ENCODE measurements around the gene RNH1.

RNH1 gene

DNA sequence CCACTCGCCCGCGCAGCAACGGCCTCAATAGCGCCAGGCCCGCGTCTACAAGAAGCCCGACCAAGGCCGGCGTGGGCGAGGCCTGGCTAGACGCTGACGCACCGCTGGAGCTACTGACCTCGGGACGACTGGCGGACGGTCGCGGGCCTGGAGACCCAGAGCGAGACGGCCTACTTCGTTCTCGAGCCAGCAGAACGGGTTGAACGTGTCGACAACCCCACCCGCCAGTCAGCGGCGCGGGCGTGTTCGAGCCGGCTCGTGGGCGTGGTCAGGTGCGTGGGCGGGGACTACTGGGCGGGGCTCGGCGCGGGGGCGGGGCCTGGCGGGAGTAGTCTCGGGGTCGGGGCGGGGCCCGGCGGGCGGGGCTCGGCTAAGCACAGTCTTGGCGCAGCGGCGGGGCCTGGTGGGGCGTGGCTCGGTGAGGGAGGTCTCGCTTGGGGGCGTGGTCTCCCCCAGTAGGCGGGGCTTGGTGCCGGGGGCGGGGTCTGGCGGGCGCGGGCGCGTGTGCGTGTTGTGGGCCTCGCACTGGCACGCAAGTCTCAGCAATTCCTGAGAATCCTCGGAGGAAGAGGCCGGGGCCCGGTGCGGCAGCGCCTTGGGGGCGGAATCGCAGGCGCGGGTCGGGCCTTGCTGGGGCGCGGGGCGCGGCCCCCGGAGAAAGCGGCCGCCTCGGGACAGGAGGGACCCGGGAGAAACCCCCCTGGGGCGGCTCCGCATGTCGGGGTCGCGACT, at the start of gene RNH1:
Gene RNH1, minus strand, starts transcription at position 248 of the 732 bp plus-strand sequence. CDS start 5,080 bp downstream, outside the sequence.
- DNase-seq (ENCODE audit: low spot score), result peak; percentile 99

DNA sequence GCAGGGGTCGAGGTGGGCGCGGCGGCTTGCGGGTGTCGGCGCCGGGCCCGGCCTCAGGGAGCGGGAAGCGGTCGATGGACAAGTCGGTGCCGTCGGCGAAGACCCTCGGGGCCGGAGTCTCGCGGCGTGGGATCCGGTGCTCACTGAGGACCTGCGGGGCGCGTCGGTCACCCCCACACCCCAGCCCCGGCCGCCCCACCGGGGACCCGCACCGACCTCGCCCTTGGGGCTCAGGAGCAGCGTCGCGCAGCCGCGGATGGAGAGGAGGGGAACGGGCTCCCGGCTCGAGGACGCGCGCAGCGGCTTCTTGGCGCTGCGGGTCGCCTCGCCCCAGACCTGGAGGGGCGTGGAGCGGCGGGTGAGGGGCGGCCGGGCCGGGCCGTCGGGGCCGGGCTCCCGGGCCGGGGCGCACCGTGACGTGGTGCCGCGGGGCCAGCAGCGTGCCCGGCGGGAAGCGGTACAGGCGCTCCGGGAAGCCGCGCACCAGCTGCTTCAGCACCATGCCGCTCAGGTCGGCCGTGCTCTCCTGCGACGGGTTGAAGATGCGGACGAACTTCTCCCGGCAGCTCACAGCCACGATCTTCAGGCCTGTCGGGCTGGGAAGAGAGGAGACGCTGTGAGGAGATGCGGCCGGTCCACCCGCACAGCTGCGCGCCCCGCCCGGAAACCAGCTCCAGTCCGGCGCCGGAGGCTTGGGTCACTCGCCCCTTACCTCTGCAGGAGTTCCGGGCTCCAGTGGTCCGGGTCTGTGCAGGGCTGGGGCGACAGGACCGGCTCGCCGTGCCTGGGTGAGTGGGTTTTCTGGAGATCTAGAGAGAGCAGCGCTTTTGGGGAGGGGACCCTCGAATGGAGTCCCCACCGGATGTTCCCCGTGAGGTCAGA, 49.0 kb upstream of the RNH1 start:
- no peak for DNase-seq (ENCODE audit: low spot score)

DNA sequence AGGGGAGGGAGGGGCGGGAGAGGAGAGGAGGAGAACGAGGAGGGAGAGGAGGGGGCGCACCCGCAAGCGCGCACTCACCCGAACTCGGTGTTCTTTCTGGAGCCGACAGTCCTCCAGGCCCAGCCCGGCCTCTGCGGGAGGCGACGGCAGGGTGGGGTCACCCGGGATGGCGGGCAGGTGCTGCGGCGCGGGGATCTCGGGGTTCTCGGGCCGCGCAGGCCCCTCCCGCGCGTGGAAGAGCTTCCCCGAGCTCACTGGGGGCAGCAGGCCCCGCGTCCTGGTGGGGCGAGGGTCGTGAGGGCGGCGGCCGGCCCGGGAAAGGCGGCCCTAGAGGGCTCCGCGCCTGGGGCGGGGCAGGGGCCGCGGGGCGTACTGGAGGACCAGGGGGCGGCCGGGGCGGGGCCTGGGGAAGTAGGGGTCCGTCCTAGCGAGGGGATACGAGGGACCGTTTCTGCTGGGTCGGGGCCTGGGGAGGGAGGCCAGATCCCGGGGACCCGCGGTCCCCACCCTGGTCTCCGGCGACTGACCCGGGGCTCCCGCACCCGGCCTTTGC, 48.3 kb upstream of the RNH1 start:
- no peak for DNase-seq (ENCODE audit: low spot score)

DNA sequence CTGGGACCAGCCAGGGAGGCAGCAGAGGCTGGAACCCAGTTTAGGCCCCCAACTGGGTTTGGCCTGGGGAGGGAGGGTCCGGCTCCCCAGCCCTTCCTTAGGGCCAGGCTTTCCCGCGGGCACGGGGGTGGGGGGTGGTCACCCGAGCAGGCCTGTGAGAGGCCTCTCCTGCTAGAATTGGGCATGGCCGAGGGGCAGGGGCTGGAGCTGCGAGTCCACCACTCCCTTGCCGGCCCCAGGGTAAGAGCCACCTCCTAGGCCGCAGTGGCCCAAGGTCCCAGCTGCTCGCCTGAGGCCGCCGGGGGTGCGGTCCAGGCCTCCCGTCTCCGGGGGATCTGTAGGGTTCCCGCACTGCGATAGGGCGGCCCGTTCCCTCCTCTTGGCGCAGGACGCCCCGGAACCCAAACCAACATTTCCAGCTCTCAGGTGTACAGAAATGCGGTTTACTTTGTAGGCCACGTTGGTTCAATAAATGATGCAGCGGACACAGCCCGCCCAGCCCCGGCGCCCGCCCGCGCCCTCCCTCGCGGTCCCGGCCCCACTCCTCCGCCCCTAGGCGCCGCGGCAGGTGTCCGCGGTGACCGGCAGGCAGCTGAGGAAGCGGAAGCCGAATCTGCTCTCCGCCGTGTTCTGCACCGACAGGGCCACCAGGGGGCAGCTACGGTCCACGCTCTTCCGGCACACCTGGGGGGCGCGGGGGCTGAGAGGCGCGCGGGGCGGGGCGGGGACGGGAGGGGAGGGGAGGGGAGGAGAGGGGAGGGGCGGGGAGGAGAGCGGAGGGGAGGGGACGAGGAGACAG, 47.6 kb upstream of the RNH1 start:
- peak; percentile 71 for DNase-seq (ENCODE audit: low spot score)

DNA sequence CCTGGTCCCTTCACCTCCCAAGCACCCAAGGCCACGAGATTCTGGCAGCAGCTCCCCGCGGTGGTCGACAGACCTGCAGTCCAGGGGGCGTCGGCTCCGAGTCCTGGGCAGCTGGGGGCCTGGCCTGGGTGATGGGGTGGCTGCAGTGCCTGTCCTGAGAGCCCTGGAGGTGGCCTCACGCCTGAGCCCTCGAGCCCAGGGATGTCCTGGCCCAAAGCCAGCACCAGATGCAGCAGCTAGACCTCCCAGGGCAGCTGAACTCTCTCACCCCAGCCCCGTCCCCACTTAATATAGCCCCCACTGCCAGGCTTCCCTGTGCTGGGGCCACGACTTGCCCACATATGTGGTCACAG, 46.9 kb upstream of the RNH1 start:
- no peak for DNase-seq (ENCODE audit: low spot score)

DNA sequence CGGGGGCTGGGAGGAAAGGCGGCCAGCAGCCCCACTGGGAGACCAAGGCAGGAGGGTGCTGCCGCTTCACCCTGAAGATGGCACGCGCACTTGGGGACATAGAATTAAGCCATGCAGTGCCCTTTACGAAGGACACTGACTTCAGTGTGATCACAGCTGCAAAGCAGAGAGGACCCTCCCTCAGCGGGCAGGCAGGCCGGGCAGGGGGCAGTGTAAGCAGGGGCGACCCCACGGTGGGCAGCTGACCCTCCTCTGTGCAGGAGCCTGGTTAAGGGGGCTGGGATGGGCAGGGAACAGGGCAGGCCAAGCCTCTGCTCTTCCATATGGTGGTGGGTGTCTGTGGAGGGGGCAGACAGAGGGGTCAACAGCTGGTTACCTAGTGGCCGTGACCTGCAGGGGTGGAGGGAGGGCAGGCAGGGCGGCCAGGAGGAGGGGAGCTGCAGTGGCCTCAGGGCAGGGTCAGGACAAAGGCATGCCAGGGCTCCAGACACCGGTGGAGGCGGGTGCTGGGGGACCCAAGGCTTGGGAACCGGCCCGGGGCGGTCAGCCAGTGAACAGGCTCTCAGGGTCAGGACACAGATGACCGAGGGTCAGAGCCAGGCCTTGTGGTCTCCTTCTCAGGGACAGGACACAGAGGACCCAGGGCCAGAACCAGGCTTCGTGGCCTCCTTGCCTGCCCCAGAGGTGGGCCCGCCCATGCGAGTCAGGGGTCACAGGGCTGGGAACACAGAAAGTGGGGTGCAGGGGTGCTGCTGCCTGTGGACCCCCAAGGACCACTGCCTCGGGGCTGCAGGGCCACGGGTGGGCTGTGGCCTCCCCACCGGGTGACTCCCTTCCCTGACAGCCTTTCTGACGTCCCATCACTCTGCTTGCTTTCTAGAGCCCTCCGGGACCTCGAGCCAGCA, 46.3 kb upstream of the RNH1 start:
- DNase-seq (ENCODE audit: low spot score), result no peak

DNA sequence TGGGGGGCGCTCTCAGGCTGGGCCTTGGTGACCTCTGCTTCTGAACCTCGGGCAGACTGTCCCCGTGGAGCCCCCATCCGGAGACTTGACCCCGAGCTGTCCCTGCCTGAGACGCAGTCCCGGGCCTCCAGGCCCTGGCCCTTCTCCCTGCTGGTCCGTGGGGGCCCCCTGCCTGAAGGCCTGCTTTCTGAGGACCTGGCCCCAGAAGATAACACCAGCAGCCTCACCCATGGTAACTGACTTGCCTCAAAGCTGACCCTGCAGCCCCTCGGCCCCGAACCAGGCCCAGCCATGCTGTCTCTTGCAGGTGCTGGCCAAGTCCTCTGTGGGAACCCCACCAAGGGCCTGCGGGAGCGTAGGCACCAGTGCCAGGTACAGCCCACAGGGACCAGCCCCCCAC, 44.6 kb upstream of the RNH1 start:
- no peak for DNase-seq (ENCODE audit: low spot score)

DNA sequence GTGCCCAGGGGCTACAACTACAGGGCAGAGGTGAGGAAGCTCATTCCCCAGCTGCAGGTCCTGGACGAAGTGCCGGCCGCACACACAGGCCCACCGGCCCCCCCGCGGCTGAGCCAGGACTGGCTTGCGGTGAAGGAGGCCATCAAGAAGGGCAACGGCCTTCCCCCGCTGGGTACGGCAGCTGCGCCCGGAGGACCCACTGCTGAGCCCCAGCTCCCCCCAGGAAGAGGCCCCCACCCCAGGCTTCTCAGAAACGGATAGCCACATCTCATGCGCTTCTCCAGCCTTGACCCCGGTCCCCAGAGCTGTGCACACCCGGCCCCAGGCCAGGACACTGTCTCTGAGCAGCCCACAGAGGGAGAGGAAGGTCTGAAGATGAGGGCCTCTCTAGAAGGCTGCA, 44.1 kb upstream of the RNH1 start:
- no peak for DNase-seq (ENCODE audit: low spot score)

DNA sequence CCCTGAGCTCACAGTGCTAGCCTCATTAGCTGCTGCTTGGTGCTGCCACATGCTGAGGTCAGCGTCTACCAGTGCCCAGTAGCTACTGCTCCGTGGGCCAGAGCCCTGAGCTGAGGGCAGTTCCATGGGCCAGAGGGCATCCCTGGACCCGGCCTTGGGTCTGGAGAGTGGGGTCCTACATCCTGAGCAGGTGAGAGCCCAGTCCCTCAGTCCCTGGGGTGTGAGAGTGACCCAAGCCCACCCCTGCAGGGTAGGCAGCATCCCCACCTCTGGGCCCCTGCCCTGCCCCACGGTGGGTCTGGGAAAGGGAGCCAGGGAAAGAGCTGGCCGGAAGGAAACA, 43.7 kb upstream of the RNH1 start:
- DNase-seq (ENCODE audit: low spot score), result no peak

DNA sequence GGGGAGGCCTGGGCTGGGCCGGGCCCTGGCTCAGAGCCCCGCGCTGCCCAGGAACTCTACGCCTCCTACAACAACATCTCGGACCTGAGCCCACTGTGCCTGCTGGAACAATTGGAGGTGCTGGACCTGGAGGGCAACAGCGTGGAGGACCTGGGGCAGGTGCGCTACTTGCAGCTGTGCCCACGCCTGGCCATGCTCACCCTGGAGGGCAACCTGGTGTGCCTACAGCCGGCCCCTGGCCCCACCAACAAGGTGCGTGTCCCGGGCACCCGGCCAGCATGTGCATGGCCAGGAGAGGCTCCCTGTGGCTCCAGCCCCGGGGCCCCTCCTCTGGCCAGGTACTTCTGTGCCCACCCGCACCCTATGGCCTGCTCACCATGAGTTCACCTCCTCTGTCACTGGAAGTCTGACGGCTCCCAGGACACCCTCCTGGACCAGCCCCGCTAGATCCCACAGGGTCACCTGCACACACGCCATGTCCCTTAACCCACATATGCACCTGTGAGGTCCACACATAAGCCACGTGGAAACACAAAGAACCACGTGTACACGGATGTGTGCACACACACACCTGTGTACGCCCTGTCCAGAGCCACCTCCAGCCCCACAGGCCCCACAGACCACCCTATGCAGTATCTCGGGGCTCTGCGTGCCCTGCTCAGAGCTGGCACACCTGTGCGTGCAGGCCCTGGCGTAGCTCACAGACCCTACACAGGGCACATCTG, 43.1 kb upstream of the RNH1 start:
- no peak for DNase-seq (ENCODE audit: low spot score)

DNA sequence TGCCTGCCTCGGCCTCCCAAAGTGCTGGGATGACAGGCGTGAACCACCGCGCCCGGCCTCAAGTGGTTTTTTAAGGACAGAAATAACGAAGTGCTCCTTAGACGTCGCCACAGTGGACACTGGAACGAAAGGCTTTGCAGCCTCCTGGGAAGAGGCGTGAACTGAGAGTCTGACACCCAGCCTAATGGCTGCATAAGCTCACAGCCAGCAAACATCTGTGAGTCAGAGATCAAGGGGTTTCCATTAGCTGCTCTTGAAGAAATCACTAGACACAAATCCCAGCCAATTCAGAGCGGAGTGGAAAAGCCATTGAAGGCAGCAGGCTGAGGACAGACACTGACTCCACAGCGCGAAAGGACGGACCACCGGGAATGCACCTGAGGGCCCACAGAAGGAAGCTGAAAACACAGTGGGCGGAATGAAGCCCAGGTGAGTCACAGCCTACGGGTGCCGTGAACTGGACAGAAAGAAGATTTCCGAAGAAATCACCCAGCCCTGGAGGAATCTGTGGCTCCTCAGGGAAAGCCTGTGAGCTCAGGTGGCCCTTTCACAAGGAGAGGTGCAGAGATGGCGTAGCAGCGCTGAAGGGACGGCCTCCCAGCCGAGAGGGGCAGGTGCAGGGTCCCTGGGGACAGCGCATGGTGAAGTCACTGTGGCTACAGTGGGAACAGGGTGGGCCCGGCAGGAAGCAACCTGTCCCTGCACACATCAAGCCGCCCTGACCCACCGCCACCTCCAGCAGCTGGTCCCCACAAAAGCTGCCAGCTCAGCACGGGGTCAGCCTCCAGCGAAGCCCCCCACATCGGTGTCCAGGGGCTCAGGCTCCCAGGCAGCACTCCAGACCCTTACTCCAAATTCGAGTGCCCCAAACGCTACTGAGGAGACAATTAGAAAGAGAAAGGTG, 41.9 kb upstream of the RNH1 start:
- DNase-seq (ENCODE audit: low spot score), result no peak

DNA sequence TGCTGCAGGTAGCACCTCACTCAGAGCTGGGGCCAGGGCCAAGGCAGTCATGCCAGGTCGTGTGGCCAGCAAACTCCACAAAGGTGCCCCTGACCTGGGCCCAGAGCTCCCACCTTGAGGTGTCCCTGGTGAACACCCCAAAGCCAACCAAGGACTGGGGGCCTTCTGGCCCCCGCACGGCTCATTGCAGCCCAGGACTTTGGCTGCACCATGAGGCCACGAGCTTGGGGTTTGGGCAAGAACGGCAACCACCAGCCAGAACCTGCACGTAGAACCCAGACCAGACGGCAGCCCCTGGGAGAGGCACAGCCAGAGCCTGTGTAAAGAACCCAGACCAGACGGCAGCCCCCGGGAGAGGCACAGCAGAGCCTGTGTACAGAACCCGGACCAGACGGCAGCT, 38.1 kb upstream of the RNH1 start:
- no peak for DNase-seq (ENCODE audit: low spot score)

DNA sequence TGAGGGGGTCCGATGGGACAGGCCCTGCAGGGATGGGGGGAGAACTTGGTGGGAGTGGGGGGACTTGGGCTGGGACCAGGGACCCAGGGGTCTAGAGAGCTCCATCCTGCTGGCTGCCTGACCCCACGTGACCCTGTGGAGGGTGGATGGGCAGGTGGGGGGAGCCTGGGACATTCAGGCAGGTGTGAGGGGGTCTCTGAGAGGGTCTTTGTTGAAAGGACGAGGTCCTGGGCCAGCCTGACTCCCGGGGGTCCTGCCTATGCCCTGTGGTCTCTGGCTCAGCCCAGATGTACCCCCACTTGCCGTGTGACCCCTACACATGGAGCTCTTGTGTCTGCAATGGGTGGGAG, 37.8 kb upstream of the RNH1 start:
- DNase-seq (ENCODE audit: low spot score), result no peak

DNA sequence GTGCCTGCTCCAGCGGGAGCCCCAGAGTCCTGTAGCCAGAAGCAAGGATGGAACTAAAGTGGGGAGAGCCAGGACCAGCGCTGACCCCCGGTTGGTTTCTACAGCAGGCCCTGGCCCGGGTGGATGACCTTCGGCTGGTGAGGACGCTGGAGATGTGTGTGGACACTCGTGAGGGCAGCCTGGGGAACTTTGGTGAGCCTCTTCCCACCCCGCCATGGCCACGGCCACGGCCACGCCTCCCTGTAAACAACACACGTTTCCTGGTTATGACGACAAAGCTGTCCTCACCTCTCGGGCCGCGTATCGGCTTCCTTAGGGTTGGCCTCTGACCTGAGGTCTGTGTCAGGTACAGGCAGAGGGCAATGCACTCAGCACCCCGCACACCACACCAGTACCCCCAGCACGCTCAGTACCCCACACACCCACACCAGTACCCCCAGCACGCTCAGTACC, 34.4 kb upstream of the RNH1 start:
- no peak for DNase-seq (ENCODE audit: low spot score)

DNA sequence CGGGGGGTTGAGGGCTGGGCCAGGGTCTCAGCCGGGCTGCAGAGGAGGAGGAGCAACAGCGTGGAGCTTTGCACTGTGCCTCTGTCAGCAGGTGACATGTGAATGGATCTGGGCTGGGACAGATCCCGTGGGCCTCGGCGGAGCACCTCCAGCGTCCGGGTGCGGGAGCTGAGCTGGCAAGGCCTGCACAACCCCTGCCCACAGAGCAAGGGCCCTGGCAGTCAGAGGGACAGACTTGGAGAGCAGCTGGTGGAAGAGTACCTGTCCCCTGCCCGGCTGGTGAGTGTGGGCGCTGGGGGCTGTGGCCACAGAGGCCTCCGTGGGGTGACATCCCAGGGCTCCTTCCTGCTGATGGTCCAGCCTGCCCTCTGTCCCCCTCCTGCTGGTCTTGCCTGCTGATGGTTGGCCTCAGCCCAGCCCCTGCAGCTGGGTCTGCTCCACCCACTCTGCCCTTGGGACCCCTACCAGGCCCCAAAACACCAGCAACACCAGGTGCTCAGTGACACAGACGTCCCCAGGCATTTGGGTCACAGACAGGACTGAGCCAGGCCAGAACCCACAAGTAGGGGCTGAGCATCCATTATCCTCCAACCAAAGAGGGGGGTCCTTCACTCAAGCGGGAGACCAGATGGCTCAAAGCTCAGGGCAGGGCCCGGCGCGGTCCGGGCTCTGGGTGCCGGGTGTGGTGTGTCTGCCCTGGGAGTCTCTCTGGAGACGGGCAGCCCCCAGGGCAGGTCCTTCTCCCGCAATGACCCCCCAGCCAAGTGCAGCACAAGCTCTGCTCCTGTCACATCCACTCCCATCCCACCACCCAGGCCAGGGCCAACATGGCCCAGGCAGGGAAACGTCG, 33.8 kb upstream of the RNH1 start:
- no peak for DNase-seq (ENCODE audit: low spot score)

DNA sequence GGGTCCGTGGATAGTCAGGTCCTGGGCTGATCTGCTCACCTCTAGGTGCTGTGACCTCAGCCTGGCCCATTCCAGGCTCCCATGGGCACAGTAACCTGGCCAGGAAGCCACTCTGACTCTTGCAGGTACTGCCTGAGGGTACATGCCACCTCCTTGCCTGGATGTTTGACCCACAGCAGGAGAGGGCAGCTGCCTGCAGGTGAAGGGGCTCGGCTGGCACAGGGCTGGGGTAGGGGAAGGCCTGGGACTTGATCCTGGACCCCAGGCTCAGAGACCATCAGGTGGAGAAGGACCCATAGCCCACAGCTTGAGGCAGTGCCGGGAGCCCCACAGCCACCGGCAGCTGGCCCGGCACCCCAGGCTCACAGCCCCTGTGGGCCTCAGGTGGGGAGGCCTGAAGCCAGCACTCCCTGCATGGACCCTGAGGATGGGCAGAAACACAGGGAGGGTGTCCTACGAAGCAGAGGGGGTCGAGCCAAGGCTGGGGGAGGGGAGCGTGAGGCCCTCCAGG, 33.0 kb upstream of the RNH1 start:
- no peak for DNase-seq (ENCODE audit: low spot score)

DNA sequence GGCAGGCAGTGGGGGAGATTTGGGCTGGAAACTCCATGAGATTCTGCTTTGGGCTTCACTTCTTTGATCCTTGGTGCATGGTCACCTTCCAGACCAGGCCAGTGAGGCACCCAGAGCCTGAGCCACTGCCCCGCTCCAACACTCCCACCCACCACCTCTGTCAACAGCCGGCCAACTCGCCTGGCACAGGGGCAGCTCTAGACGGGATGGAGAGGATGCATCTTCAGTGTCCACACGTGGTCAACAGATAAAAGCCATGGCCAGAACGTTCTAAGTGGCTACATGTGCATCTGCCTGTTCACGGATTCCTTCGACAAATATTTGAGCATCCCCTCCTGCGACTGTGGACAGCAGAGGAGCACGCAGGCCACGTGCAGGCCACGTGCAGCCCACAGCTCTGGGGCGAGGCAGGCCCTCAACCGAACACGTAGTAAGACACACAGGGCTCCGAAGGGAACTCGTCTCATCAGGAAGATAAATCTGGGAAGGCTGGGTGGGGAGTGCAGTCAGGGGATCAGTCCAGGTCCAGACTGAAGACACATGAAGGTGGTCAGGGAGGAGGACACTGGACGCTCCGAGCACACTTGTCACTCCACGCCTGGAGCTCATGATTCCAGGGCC, 31.5 kb upstream of the RNH1 start:
- no peak for DNase-seq (ENCODE audit: low spot score)
